ENCODE results near the gene TBCA. TPM values are rescaled to one million over a fixed set of nuclear protein-coding genes. Genes with fewer than 3 reads are reported as not detected.
A peak's percentile ranks its signal among the peaks of the same experiment; 100 is the strongest.

TBCA gene
- total and polyA plus RNA-seq, 12 donors: 184 to 595 (median 288) TPM

DNA sequence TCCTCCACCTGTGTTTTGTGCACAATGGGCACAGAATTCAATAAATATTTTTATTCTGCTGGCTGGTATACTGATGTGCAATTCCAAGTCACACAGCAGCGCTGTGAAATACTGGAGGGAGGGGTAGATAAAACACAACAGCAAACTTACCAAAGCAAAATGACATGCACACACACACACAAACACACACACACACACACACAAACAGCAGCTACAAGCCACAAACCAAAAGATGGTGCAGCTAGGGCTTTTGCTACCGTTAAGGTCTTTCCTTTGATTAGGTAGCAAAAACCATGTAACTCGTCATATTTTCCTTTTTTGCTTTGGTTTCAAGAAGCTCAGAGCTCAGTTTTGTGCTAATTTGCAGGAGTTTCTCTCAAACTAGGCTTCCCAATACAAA is 1.8 kb upstream of the TBCA start:
- Histone ChIP-seq H3K27me3 (no peaks in the 10 kb centered on the region), H3K4me3 (no peak overlapping the region), H3K9me3 (replicated peaks in 1 of 3) (no peaks in the 10 kb centered on the region), H3K27ac (no peak overlapping the region), H3K4me1 (replicated peaks in 1 of 2) (peaks cover 14 to 31% of the 10 kb centered on the region in 2 donors), H3K36me3 (replicated peaks in 1 of 2) (no peaks in the 10 kb centered on the region)
- TF ChIP-seq POLR2A (IDR thresholded peaks at IDR 0.05): no peak
- TF ChIP-seq, protein P1, sequence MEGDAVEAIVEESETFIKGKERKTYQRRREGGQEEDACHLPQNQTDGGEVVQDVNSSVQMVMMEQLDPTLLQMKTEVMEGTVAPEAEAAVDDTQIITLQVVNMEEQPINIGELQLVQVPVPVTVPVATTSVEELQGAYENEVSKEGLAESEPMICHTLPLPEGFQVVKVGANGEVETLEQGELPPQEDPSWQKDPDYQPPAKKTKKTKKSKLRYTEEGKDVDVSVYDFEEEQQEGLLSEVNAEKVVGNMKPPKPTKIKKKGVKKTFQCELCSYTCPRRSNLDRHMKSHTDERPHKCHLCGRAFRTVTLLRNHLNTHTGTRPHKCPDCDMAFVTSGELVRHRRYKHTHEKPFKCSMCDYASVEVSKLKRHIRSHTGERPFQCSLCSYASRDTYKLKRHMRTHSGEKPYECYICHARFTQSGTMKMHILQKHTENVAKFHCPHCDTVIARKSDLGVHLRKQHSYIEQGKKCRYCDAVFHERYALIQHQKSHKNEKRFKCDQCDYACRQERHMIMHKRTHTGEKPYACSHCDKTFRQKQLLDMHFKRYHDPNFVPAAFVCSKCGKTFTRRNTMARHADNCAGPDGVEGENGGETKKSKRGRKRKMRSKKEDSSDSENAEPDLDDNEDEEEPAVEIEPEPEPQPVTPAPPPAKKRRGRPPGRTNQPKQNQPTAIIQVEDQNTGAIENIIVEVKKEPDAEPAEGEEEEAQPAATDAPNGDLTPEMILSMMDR (IDR thresholded peaks at IDR 0.05): no peak
- 84 to 97% (median 85%) methylated on average over 3 of the region's 3 CpGs for WGBS, 4 donors
- no peak for DNase-seq
- intact Hi-C loops (cut with DNase I): no loop called here

DNA sequence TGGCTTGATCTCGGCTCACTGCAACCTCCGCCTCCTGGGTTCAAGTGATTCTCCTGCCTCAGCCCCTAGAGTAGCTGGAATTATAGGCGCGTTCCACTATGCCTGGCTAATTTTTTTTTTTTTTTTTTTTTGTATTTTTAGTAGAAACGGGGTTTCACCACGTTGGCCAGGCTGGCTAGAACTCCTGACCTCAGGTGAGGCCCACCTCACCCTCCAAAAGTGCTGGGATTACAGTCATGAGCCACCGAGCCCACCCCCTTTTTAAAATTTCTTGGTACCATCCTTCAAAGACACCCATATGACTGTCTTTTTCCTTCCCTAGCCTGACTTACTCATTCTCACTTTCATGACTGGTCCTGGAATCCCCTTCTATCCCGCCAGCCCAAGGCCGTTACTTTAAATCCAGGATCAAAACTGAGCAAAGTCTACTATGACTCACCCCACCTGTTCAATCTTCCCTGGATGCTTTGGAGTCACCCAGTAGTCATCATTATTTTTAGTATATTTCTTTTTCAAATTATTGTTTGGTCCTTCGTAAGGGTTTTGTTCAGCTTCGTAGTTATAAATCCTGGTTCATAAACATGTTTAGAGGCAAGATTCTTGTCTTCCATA is 1.2 kb upstream of the TBCA start:
- Histone ChIP-seq H3K27ac (no peak overlapping the region), H3K4me3 (no peak overlapping the region), H3K27me3 (no peaks in the 10 kb centered on the region), H3K9me3 (replicated peaks in 1 of 3) (no peaks in the 10 kb centered on the region), H3K36me3 (replicated peaks in 1 of 2) (no peaks in the 10 kb centered on the region), H3K4me1 (replicated peaks in 1 of 2) (peaks cover 20 to 37% of the 10 kb centered on the region in 2 donors)
- WGBS, 4 donors: 58 to 86% (median 69%) methylated on average over 10 to 11 of the region's 11 CpGs
- intact Hi-C loops (cut with DNase I): no loop called here
- peak in 2 of 7 donors; percentile 49 to 53 for DNase-seq
- TF ChIP-seq POLR2A (IDR thresholded peaks at IDR 0.05): no peak
- TF ChIP-seq, protein P1 (IDR thresholded peaks at IDR 0.05): no peak

DNA sequence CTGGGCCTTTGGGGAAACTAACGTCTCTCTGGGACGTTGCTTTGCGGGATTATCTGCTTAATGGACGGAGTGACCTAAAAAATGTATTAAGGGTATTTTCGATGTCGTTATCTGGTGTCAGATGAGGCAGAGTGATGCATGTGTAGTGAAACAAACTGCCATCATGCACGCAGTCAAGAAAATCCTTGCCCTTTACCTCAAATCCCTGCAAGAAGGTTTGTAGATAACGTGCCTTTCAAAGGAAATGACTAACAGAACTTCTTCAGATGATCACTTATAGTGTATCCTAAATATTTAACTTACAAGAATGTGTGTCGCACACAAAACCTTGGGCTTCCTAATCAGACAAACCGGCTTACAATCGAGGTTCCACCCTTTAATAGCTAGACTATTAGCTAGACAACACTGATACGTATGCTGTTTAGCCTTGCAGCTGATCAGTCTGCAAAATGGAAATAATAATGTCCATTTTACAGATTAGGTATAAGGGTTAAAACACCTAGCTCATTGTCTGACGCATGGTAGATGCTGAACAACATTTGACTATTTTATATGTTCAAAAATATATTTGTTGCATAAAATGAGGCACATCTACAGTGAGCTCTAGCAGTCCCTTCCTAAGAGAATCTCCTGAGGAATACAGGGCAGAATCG is 541 bp upstream of the TBCA start:
- WGBS, 4 donors: 16 to 19% (median 19%) methylated on average over 13 to 14 of the region's 14 CpGs
- Histone ChIP-seq H3K27me3 (no peaks in the 10 kb centered on the region), H3K27ac (peak overlapping the region in 4 of 5 donors; percentile 97 to 99 (median 97)), H3K4me1 (replicated peaks in 1 of 2) (peaks cover 24 to 44% of the 10 kb centered on the region in 2 donors), H3K9me3 (replicated peaks in 1 of 3) (no peaks in the 10 kb centered on the region), H3K36me3 (replicated peaks in 1 of 2) (no peaks in the 10 kb centered on the region), H3K4me3 (peak overlapping the region in 3 of 4 donors; percentile 5 to 71 (median 63))
- DNase-seq: no peak
- TF ChIP-seq, protein P1 (IDR thresholded peaks at IDR 0.05): no peak
- TF ChIP-seq POLR2A (IDR thresholded peaks at IDR 0.05): no peak
- intact Hi-C loops (cut with DNase I): no loop called here

DNA sequence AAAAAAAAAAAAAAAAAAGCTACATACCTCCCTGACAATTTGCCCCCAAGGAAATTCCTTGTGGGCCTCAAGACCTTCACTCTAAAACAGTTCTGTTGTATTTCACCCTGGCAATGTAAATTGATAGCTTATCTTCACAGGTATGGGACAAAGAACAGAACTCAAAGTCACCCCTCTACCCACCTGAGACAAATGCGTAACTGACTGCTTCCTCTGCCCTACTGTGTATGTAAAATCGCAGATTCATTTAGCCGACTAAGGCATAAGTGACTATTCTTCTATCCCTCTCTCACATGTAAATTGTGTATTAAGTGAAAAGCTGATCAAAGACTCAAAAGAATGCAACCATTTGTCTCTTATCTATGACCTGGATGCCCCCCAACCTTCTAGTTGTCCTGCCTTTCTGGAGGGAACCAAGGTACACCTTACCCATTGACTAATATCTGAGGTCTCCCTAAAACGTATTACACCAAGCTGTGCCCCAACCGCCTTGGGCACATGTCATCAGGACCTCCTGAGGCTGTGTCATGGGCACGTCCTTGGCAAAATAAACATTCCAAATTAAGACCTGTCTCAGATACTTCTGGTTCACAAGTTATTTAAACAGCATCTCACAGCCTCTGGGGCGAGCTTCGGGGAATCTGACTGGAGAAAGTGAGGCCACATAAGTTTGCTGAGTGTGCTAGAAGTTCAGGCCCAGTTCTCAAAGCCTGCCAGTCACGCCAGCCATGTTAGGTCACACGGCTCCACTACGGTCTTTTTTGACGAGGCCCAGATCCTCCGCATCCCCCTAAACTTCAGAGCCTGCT is 954 bp downstream of the TBCA start:
- peak overlapping the region; percentile 92 to 99 (median 97) for H3K27ac ChIP-seq
- H3K9me3 ChIP-seq (replicated peaks in 1 of 3): no peaks in the 10 kb centered on the region
- H3K4me3 ChIP-seq: peak overlapping the region; percentile 6 to 71 (median 45)
- H3K4me1 ChIP-seq (replicated peaks in 1 of 2): peaks cover 35 to 59% of the 10 kb centered on the region in 2 donors
- H3K27me3 ChIP-seq: no peaks in the 10 kb centered on the region
- intact Hi-C loops (cut with DNase I): no loop called here
- DNase-seq: peak in 3 of 7 donors; percentile 46 to 61 (median 59)
- WGBS, 4 donors: 8 to 17% (median 11%) methylated on average over 8 to 13 of the region's 13 CpGs
- TF ChIP-seq, protein P1 (IDR thresholded peaks at IDR 0.05): no peak
- no peak for TF ChIP-seq POLR2A (IDR thresholded peaks at IDR 0.05)
- no peaks in the 10 kb centered on the region for H3K36me3 ChIP-seq (replicated peaks in 1 of 2)

All from adrenal gland (tissue), 12 donors.